ENCODE measurements around the gene LILRB3.

The LILRB3 gene

GRCh38 chr19:54191811-54192453 lies 30.9 kb downstream of the LILRB3 start:
- H4K8ac ChIP-seq (ENCODE audit: low read depth, low read length): peak overlapping the region; percentile 69
- H3K79me2 ChIP-seq (ENCODE audit: control insufficient read depth, insufficient read depth, low read length, poor library complexity): peaks cover 26% of the 10 kb centered on the region
- H4K91ac ChIP-seq (ENCODE audit: low read depth, low read length): peak overlapping the region; percentile 54
- H2BK120ac ChIP-seq (ENCODE audit: insufficient read depth, low read length, poor library complexity): no peak overlapping the region
- peak overlapping the region; percentile 67 for H3K4me2 ChIP-seq (ENCODE audit: low read length)
- peaks cover 10% of the 10 kb centered on the region in 2 experiments for H3K4me1 ChIP-seq (ENCODE audit: control insufficient read depth in 1 of 2, insufficient read depth in 2 of 2, low read length in 2 of 2)
- H3K18ac ChIP-seq (ENCODE audit: low read length): peak overlapping the region; percentile 59
- whole genome bisulfite sequencing (ENCODE audit: extremely low coverage, insufficient coverage, insufficient read length): no CpG with 5 or more reads among the region's 19 CpGs
- H2BK5ac ChIP-seq (ENCODE audit: low read depth, low read length, poor library complexity): peak overlapping the region; percentile 67
- H3K9ac ChIP-seq (ENCODE audit: low read length): peak overlapping the region; percentile 91
- H3K9me3 ChIP-seq (ENCODE audit: insufficient read depth, low read depth, low read length): no peaks in the 10 kb centered on the region
- H2AK5ac ChIP-seq (ENCODE audit: low read length): no peak overlapping the region
- peak overlapping the region; percentile 83 for H3K14ac ChIP-seq (ENCODE audit: low read length)
- peak overlapping the region; percentile 99 for H3K27ac ChIP-seq (ENCODE audit: low read depth, low read length)
- H3K23ac ChIP-seq (ENCODE audit: low read length): no peak overlapping the region
- H2AFZ ChIP-seq (ENCODE audit: insufficient read depth, low read length, poor library complexity): no peak overlapping the region
- no peaks in the 10 kb centered on the region for H3K27me3 ChIP-seq (ENCODE audit: insufficient read depth, low read length)
- no peak for DNase-seq
- H3K36me3 ChIP-seq (ENCODE audit: control insufficient read depth in 1 of 2, insufficient read depth in 2 of 2, low read length in 2 of 2): peaks cover 14 to 16% of the 10 kb centered on the region in 2 experiments
- peak overlapping the region; percentile 95 for H3K4me3 ChIP-seq (ENCODE audit: low read depth, low read length)
- peak overlapping the region; percentile 19 for H4K12ac ChIP-seq (ENCODE audit: low read depth, low read length)
- H2BK12ac ChIP-seq (ENCODE audit: low read length): no peak overlapping the region
- peak overlapping the region; percentile 57 for H3K4ac ChIP-seq (ENCODE audit: low read depth, low read length)
- peaks cover 27% of the 10 kb centered on the region for H3K79me1 ChIP-seq (ENCODE audit: low read length)

- H4K91ac ChIP-seq (ENCODE audit: low read depth, low read length): peak within 1 kb of the TSS; percentile 95
- DNase-seq: peak; percentile 83 to 89
- peak within 1 kb of the TSS; percentile 85 for H3K4ac ChIP-seq (ENCODE audit: low read depth, low read length)
- H4K8ac ChIP-seq (ENCODE audit: low read depth, low read length): peak within 1 kb of the TSS; percentile 95
- H3K79me2 ChIP-seq (ENCODE audit: control insufficient read depth, insufficient read depth, low read length, poor library complexity): peaks cover 26% of the 10 kb centered on the region
- no peak within 1 kb of the TSS for H3K23ac ChIP-seq (ENCODE audit: low read length)
- peak within 1 kb of the TSS; percentile 99 for H3K27ac ChIP-seq (ENCODE audit: low read depth, low read length)
- peak within 1 kb of the TSS; percentile 87 for H4K12ac ChIP-seq (ENCODE audit: low read depth, low read length)
- H3K9me3 ChIP-seq (ENCODE audit: insufficient read depth, low read depth, low read length): no peaks in the 10 kb centered on the region
- peak within 1 kb of the TSS; percentile 91 for H3K9ac ChIP-seq (ENCODE audit: low read length)
- peak within 1 kb of the TSS; percentile 95 for H2AFZ ChIP-seq (ENCODE audit: insufficient read depth, low read length, poor library complexity)
- no CpG with 5 or more reads among the region's 77 CpGs for WGBS (ENCODE audit: extremely low coverage, insufficient coverage, insufficient read length)
- peak within 1 kb of the TSS; percentile 67 for H3K4me2 ChIP-seq (ENCODE audit: low read length)
- H3K4me1 ChIP-seq (ENCODE audit: control insufficient read depth in 1 of 2, insufficient read depth in 2 of 2, low read length in 2 of 2): peaks cover 10% of the 10 kb centered on the region in 2 experiments
- peak within 1 kb of the TSS; percentile 97 for H2BK5ac ChIP-seq (ENCODE audit: low read depth, low read length, poor library complexity)
- H2BK12ac ChIP-seq (ENCODE audit: low read length): peak within 1 kb of the TSS; percentile 66
- H3K36me3 ChIP-seq (ENCODE audit: control insufficient read depth in 1 of 2, insufficient read depth in 2 of 2, low read length in 2 of 2): peaks cover 21 to 23% of the 10 kb centered on the region in 2 experiments
- H3K18ac ChIP-seq (ENCODE audit: low read length): peak within 1 kb of the TSS; percentile 98
- peak within 1 kb of the TSS; percentile 95 for H3K4me3 ChIP-seq (ENCODE audit: low read depth, low read length)
- H3K27me3 ChIP-seq (ENCODE audit: insufficient read depth, low read length): no peaks in the 10 kb centered on the region
- H2BK120ac ChIP-seq (ENCODE audit: insufficient read depth, low read length, poor library complexity): peak within 1 kb of the TSS; percentile 95
- peaks cover 27% of the 10 kb centered on the region for H3K79me1 ChIP-seq (ENCODE audit: low read length)
- H2AK5ac ChIP-seq (ENCODE audit: low read length): peak within 1 kb of the TSS; percentile 40
- H3K14ac ChIP-seq (ENCODE audit: low read length): peak within 1 kb of the TSS; percentile 99
Observed at GRCh38 chr19:54191011-54191810, 31.6 kb downstream of the LILRB3 start, which contains the start of gene TSEN34. TSS of gene TSEN34 (plus strand) at chr19:54191308. CDS start at chr19:54191365, 57 bp downstream.

DNA sequence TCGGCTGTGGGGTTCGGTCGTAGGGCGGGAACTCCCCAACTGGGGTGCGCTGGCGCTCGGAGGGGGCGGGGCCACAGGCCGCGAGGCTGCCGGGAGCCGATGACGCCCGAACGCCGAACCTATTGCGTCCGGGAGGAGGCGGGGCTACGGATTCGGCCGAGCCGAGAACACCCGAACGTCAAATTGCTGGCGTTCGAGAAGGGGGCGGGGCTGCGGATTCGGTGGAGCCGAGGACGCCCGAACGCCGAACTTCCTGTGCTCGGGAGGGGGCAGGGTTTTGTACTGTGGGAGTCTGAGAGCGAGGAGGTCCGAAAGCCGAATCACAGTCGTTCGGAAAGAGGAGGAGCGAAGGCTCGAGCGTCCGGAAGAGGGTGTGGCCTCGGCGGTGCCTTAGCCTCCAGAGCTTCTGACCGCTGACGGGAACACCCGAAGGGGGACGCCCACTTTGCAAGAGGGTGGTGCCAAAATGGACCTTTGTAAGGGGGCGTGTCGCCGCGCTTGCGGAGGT lies 32.2 kb downstream of the LILRB3 start:
- peak overlapping the region; percentile 85 for H3K4ac ChIP-seq (ENCODE audit: low read depth, low read length)
- H3K9me3 ChIP-seq (ENCODE audit: insufficient read depth, low read depth, low read length): no peaks in the 10 kb centered on the region
- peak overlapping the region; percentile 95 for H2AFZ ChIP-seq (ENCODE audit: insufficient read depth, low read length, poor library complexity)
- H3K27me3 ChIP-seq (ENCODE audit: insufficient read depth, low read length): no peaks in the 10 kb centered on the region
- H3K18ac ChIP-seq (ENCODE audit: low read length): peak overlapping the region; percentile 98
- H3K9ac ChIP-seq (ENCODE audit: low read length): peak overlapping the region; percentile 88
- H3K23ac ChIP-seq (ENCODE audit: low read length): no peak overlapping the region
- H2BK120ac ChIP-seq (ENCODE audit: insufficient read depth, low read length, poor library complexity): peak overlapping the region; percentile 95
- no CpG with 5 or more reads among the region's 56 CpGs for WGBS (ENCODE audit: extremely low coverage, insufficient coverage, insufficient read length)
- peak overlapping the region; percentile 95 for H3K4me3 ChIP-seq (ENCODE audit: low read depth, low read length)
- DNase-seq: peak; percentile 99
- H4K12ac ChIP-seq (ENCODE audit: low read depth, low read length): peak overlapping the region; percentile 87
- peaks cover 26% of the 10 kb centered on the region for H3K79me2 ChIP-seq (ENCODE audit: control insufficient read depth, insufficient read depth, low read length, poor library complexity)
- peak overlapping the region; percentile 95 for H4K91ac ChIP-seq (ENCODE audit: low read depth, low read length)
- peaks cover 23 to 25% of the 10 kb centered on the region in 2 experiments for H3K36me3 ChIP-seq (ENCODE audit: control insufficient read depth in 1 of 2, insufficient read depth in 2 of 2, low read length in 2 of 2)
- H3K79me1 ChIP-seq (ENCODE audit: low read length): peaks cover 27% of the 10 kb centered on the region
- peak overlapping the region; percentile 95 for H4K8ac ChIP-seq (ENCODE audit: low read depth, low read length)
- peak overlapping the region; percentile 99 for H3K14ac ChIP-seq (ENCODE audit: low read length)
- no peak overlapping the region for H2AK5ac ChIP-seq (ENCODE audit: low read length)
- H3K4me2 ChIP-seq (ENCODE audit: low read length): peak overlapping the region; percentile 67
- H2BK5ac ChIP-seq (ENCODE audit: low read depth, low read length, poor library complexity): peak overlapping the region; percentile 97
- peak overlapping the region; percentile 66 for H2BK12ac ChIP-seq (ENCODE audit: low read length)
- H3K4me1 ChIP-seq (ENCODE audit: control insufficient read depth in 1 of 2, insufficient read depth in 2 of 2, low read length in 2 of 2): peaks cover 10% of the 10 kb centered on the region in 2 experiments
- H3K27ac ChIP-seq (ENCODE audit: low read depth, low read length): peak overlapping the region; percentile 99

GRCh38 chr19:54189735-54190502 lies 32.9 kb downstream of the LILRB3 start:
- peak overlapping the region; percentile 99 for H3K27ac ChIP-seq (ENCODE audit: low read depth, low read length)
- H3K4me3 ChIP-seq (ENCODE audit: low read depth, low read length): peak overlapping the region; percentile 95
- H3K4ac ChIP-seq (ENCODE audit: low read depth, low read length): peak overlapping the region; percentile 85
- H3K4me1 ChIP-seq (ENCODE audit: control insufficient read depth in 1 of 2, insufficient read depth in 2 of 2, low read length in 2 of 2): peaks cover 10% of the 10 kb centered on the region in 2 experiments
- peak; percentile 100 for DNase-seq
- peak overlapping the region; percentile 97 for H2BK5ac ChIP-seq (ENCODE audit: low read depth, low read length, poor library complexity)
- no CpG with 5 or more reads among the region's 65 CpGs for WGBS (ENCODE audit: extremely low coverage, insufficient coverage, insufficient read length)
- peak overlapping the region; percentile 53 for H3K4me2 ChIP-seq (ENCODE audit: low read length)
- peak overlapping the region; percentile 99 for H3K14ac ChIP-seq (ENCODE audit: low read length)
- H4K8ac ChIP-seq (ENCODE audit: low read depth, low read length): peak overlapping the region; percentile 95
- peak overlapping the region; percentile 98 for H3K18ac ChIP-seq (ENCODE audit: low read length)
- peak overlapping the region; percentile 66 for H2BK12ac ChIP-seq (ENCODE audit: low read length)
- peaks cover 25 to 26% of the 10 kb centered on the region in 2 experiments for H3K36me3 ChIP-seq (ENCODE audit: control insufficient read depth in 1 of 2, insufficient read depth in 2 of 2, low read length in 2 of 2)
- no peak overlapping the region for H3K23ac ChIP-seq (ENCODE audit: low read length)
- H2AFZ ChIP-seq (ENCODE audit: insufficient read depth, low read length, poor library complexity): peak overlapping the region; percentile 95
- peak overlapping the region; percentile 87 for H4K12ac ChIP-seq (ENCODE audit: low read depth, low read length)
- H2AK5ac ChIP-seq (ENCODE audit: low read length): no peak overlapping the region
- H3K27me3 ChIP-seq (ENCODE audit: insufficient read depth, low read length): no peaks in the 10 kb centered on the region
- peak overlapping the region; percentile 83 for H3K9ac ChIP-seq (ENCODE audit: low read length)
- peaks cover 27% of the 10 kb centered on the region for H3K79me1 ChIP-seq (ENCODE audit: low read length)
- H2BK120ac ChIP-seq (ENCODE audit: insufficient read depth, low read length, poor library complexity): peak overlapping the region; percentile 95
- H3K9me3 ChIP-seq (ENCODE audit: insufficient read depth, low read depth, low read length): no peaks in the 10 kb centered on the region
- peak overlapping the region; percentile 95 for H4K91ac ChIP-seq (ENCODE audit: low read depth, low read length)
- H3K79me2 ChIP-seq (ENCODE audit: control insufficient read depth, insufficient read depth, low read length, poor library complexity): peaks cover 26% of the 10 kb centered on the region

Data from trophoblast cell (in vitro differentiated cells and primary cell).